B cell (primary cell): ENCODE results near the gene TMCO6. TPM values are rescaled to one million over a fixed set of nuclear protein-coding genes. Genes with fewer than 3 reads are reported as not detected.

Source experiments
- ATAC-seq: fragments of 200-7000 bp; cut with Tn5 transposase; one replicate; pipeline ENCODE4 v1.10.0; 2021; ENCODE audit warnings: low read depth, mild to moderate bottlenecking, moderate number of reproducible peaks, moderate library complexity
- CTCF ChIA-PET: fragments of 350-600 bp; sonication (Branson Sonifier 250); formaldehyde crosslinking; loops from one replicate; lab custom pipeline; 2021; ENCODE audit warnings: antibody characterized with exemption, inconsistent platforms; lab: Charles Lee
- POLR2A ChIA-PET: fragments of 350-600 bp; sonication (Branson Sonifier 250); formaldehyde crosslinking; loops from one replicate; lab custom pipeline; 2021; ENCODE audit warnings: antibody characterized with exemption; lab: Charles Lee
- DNase-seq: peaks from one replicate; pipeline ENCODE4 v3.0.0; 2013
- H2AFZ ChIP-seq: 2 replicates; pipeline ENCODE4 v1.6.1; 2012; ENCODE audit warnings: mild to moderate bottlenecking, low read depth, low read length; ENCODE audit not compliant: insufficient read depth, poor library complexity, severe bottlenecking
- H3K27ac ChIP-seq, 2 donors: 1 replicate in 1 of 2; 2 replicates in 1 of 2; pipeline ENCODE4 v1.5.1; 2012 to 2013; ENCODE audit warnings: low read length in 2 of 2, mild to moderate bottlenecking in 2 of 2, moderate library complexity in 1 of 2
- H3K27me3 ChIP-seq, 4 experiments: fragments of 200-600 bp in 1 of 4; sonication (generic) in 1 of 4; replicated peaks in 1 of 4; 1 replicate in 2 of 4; 2 replicates in 2 of 4; pipeline versions ENCODE4 v1.6.1 to v1.7.0; 2013 to 2016; ENCODE audit warnings: low read length in 3 of 4, mild to moderate bottlenecking in 2 of 4, mixed read lengths in 1 of 4, moderate library complexity in 1 of 4; ENCODE audit not compliant: insufficient read depth in 4 of 4, control insufficient read depth in 3 of 4; ENCODE audit errors: control extremely low read depth in 1 of 4
- H3K36me3 ChIP-seq, 2 experiments: replicated peaks in 1 of 2; 1 replicate in 1 of 2; 2 replicates in 1 of 2; pipeline versions ENCODE4 v1.6.1 to v1.7.1; 2013; ENCODE audit warnings: low read length in 1 of 2; ENCODE audit not compliant: insufficient read depth in 2 of 2, control insufficient read depth in 1 of 2; ENCODE audit errors: control extremely low read depth in 1 of 2, extremely low read depth in 1 of 2
- H3K4me1 ChIP-seq, 2 donors: fragments of 200-600 bp in 1 of 2; sonication (generic) in 1 of 2; 1 replicate in 1 of 2; 2 replicates in 1 of 2; pipeline versions ENCODE4 v1.5.1 to v1.6.1; 2013 to 2017; ENCODE audit warnings: low read length in 2 of 2; ENCODE audit not compliant: control insufficient read depth in 2 of 2, insufficient read depth in 2 of 2
- H3K4me2 ChIP-seq: replicated peaks from 2 replicates; pipeline ENCODE3; 2012; ENCODE audit warnings: mild to moderate bottlenecking, low read depth, low read length; ENCODE audit not compliant: poor library complexity, severe bottlenecking
- H3K4me3 ChIP-seq, 5 experiments: fragments of 200-600 bp in 1 of 5; sonication (generic) in 1 of 5; 1 replicate in 3 of 5; 2 replicates in 2 of 5; pipeline versions ENCODE4 v1.5.1 to v1.7.0; 2011 to 2016; ENCODE audit warnings: low read length in 4 of 5, mild to moderate bottlenecking in 4 of 5, low read depth in 2 of 5, control low read depth in 1 of 5, moderate library complexity in 1 of 5; ENCODE audit not compliant: insufficient read depth in 1 of 5; ENCODE audit errors: control extremely low read depth in 1 of 5, extremely low read depth in 1 of 5
- H3K79me2 ChIP-seq: fragments of 200-600 bp; sonication (generic); one replicate; pipeline ENCODE4 v1.6.0; 2016; ENCODE audit warnings: low read length; ENCODE audit not compliant: control insufficient read depth, insufficient read depth
- H3K9ac ChIP-seq: fragments of 200-600 bp; sonication (generic); 2 replicates; pipeline ENCODE4 v1.6.1; 2017; ENCODE audit warnings: mild to moderate bottlenecking, low read length, moderate library complexity
- H3K9me3 ChIP-seq, 3 donors: one replicate each; pipeline versions ENCODE4 v1.6.1 to v1.7.1; 2013; ENCODE audit warnings: low read length in 2 of 3; ENCODE audit not compliant: control insufficient read depth in 2 of 3, insufficient read depth in 1 of 3; ENCODE audit errors: control extremely low read depth in 1 of 3
- H4K20me1 ChIP-seq: 2 replicates; pipeline ENCODE4 v1.6.0; 2012; ENCODE audit warnings: mild to moderate bottlenecking, low read length; ENCODE audit not compliant: insufficient read depth, control insufficient read depth, poor library complexity, severe bottlenecking
- H3K27ac Mint-ChIP-seq: one replicate; pipeline ENCODE4 v1.8.0; 2021; ENCODE audit warnings: mixed read lengths
- H3K27me3 Mint-ChIP-seq: one replicate; pipeline ENCODE4 v1.8.0; 2021; ENCODE audit warnings: mixed read lengths
- H3K4me1 Mint-ChIP-seq: one replicate; pipeline ENCODE4 v1.8.0; 2021; ENCODE audit warnings: mixed read lengths
- H3K4me3 Mint-ChIP-seq: one replicate; pipeline ENCODE4 v1.8.0; 2021; ENCODE audit warnings: mixed read lengths
- H3K9me3 Mint-ChIP-seq: one replicate; pipeline ENCODE4 v1.8.0; 2022; ENCODE audit warnings: mixed read lengths; ENCODE audit not compliant: insufficient read depth
- EZH2 ChIP-seq: IDR thresholded peaks from 2 replicates; pipeline ENCODE4 v1.6.1; 2012; ENCODE audit warnings: borderline replicate concordance, low read depth, mild to moderate bottlenecking, moderate library complexity, low read length; ENCODE audit not compliant: insufficient read depth, poor library complexity, severe bottlenecking
- WGBS: methylation state at CpG from one replicate; pipeline ENCODE4 v1.1.5; 2013; ENCODE audit warnings: missing lambda C conversion rate; ENCODE audit not compliant: insufficient coverage; 5-methylcytosine and 5-hydroxymethylcytosine counted together
- intact Hi-C: fragments of 100-400 bp; cut with micrococcal nuclease; formaldehyde crosslinking; loops from one replicate; pipeline ENCODE4 v1.10.0; 2022
- polyA plus RNA-seq: library from polyadenylated mRNA; depleted of rRNA; stranded (reverse); fragments of >200 nt; gene quantifications from 2 replicates; pipeline ENCODE4 v1.2.3, GENCODE V29; 2012
- total RNA-seq, 2 donors: library from RNA; stranded (reverse); fragments of 120-200 nt in 1 of 2; gene quantifications; 1 replicate in 1 of 2; 2 replicates in 1 of 2; pipeline versions ENCODE4 v1.2.3 to v1.2.4, GENCODE V29; 2013 to 2022
- TF ChIP-seq, protein P1 (sequence below): fragments of 200-600 bp; IDR thresholded peaks from one replicate; pipeline ENCODE4 v1.8.0; 2022; ENCODE audit warnings: antibody characterized with exemption, mild to moderate bottlenecking

Gene TMCO6
- total and polyA plus RNA-seq, 2 donors (not counting 1 experiment from before 2014, with no cell fraction given) = 33.3 to 70.4 TPM

DNA sequence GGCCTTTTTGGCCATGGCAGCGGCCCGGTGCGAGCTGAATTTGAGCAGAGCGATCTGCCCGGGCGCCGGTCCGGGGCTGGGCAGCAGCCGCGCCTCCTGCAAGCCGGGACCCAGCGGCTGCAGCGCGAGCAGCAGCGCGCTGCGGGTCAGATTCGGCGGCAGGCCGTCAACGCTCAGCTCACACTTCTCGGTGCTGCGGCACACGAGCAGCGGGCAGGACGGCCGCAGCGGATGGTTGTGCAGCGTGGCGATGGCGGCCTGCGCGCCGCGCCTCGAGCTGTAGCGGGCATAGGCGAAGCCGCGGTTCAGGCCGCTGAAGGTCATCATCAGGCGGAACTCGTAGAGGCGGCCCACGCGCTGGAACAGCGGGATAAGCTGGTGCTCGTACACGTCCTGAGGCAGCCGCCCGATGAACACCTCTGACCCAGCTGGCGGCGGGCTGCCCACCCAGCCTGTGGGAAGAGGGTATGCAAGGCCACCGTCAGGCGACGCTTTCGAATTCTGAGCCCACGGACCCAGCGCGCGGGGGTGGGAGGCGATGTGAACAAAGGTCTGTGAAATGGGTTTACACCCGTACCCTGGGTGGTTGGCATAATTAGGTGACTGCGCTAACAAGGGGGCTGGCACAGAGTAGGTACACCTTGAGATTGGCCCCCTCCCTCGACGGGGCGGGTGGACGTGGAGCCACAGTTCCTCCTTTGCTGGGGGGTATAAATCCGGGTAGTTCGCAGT, 33.4 kb downstream of the TMCO6 start:
- TF ChIP-seq, protein P1, sequence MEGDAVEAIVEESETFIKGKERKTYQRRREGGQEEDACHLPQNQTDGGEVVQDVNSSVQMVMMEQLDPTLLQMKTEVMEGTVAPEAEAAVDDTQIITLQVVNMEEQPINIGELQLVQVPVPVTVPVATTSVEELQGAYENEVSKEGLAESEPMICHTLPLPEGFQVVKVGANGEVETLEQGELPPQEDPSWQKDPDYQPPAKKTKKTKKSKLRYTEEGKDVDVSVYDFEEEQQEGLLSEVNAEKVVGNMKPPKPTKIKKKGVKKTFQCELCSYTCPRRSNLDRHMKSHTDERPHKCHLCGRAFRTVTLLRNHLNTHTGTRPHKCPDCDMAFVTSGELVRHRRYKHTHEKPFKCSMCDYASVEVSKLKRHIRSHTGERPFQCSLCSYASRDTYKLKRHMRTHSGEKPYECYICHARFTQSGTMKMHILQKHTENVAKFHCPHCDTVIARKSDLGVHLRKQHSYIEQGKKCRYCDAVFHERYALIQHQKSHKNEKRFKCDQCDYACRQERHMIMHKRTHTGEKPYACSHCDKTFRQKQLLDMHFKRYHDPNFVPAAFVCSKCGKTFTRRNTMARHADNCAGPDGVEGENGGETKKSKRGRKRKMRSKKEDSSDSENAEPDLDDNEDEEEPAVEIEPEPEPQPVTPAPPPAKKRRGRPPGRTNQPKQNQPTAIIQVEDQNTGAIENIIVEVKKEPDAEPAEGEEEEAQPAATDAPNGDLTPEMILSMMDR = no peak
- no peak for TF ChIP-seq EZH2
- Histone ChIP-seq H3K9me3 (peaks cover 0 to 7% (median 0%) of the 10 kb centered on the region in 3 donors), H3K27me3 (no peaks in the 10 kb centered on the region), H3K27ac (no peak overlapping the region), H3K4me2 (no peak overlapping the region), H3K79me2 (peaks cover 20% of the 10 kb centered on the region), H2AFZ (no peak overlapping the region), H3K36me3 (peaks cover 0 to 74% of the 10 kb centered on the region in 2 experiments), H4K20me1 (peaks cover 2% of the 10 kb centered on the region), H3K4me1 (no peaks in the 10 kb centered on the region), H3K4me3 (no peak overlapping the region), H3K9ac (no peak overlapping the region)
- no peak overlapping the region for H3K27ac Mint-ChIP-seq
- ATAC-seq (no peak), DNase-seq (peak; percentile 30)
- ChIA-PET CTCF (no interaction called here), POLR2A (interaction anchor here (0.9 kb wide), 1 partner anchor 8 kb away, joined by 3 read pairs; the partner anchor contains the start of gene WDR55)
- no peaks in the 10 kb centered on the region for H3K9me3 Mint-ChIP-seq
- H3K4me3 Mint-ChIP-seq = no peak overlapping the region
- intact Hi-C loops = no loop called here
- no peaks in the 10 kb centered on the region for H3K27me3 Mint-ChIP-seq
- peaks cover 4% of the 10 kb centered on the region for H3K4me1 Mint-ChIP-seq
- WGBS = 96% methylated on average over 69 of the region's 70 CpGs
